ENCODE results near the gene RIN3. TPM values are rescaled to one million over a fixed set of nuclear protein-coding genes. Genes with fewer than 3 reads are reported as not detected.
A peak's percentile ranks its signal among the peaks of the same experiment; 100 is the strongest.

The RIN3 gene
- total RNA-seq, 1 donor from 2014 or later = 4.4 TPM

GRCh38 chr14:92510972-92511371 is 2.6 kb upstream of the RIN3 start:
- peak in 1 of 2 donors; percentile 23 for DNase-seq (ENCODE audit: low read depth in 2 of 2)

DNA sequence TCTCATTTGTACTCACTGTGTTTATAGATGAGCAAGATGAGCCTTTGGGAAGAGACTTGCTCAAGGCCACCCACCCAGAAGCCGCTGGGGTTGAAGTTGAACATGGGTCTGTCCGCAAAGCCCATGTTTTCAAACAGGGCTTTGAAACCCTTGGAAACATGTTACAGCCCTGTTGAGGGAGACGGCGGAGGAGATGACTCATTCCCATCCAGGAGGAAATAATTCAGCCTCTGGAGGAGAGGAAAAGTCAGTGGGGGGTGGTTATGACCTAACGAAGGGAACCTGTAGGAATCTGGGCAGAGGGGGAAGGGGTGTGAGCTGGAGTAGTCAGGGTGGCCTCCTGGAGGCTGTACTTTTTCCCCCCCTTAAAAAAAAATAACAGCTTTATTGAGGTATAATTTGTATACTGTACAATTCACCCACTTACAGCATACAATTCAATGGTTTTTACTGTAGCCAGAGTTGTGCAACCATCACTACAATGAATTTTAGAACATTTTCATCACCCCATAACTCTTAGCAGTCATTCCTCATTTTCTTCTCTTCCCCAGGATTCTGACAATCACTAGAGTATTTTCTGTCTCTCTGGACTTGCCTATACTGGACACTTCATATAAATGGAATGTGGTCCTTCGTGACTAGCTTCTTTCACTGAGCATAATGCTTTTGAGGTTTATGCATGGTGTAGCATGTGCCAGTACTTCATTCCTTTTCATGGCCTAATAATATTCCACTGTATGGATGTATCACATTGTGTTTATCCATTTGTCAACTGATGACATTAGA is 1.9 kb upstream of the RIN3 start:
- peak; percentile 42 to 96 for DNase-seq (ENCODE audit: low read depth in 2 of 2)

- no peak for DNase-seq (ENCODE audit: low read depth in 2 of 2)
These were observed 776 bp upstream of the RIN3 start for GRCh38 chr14:92512807-92513203.

DNA sequence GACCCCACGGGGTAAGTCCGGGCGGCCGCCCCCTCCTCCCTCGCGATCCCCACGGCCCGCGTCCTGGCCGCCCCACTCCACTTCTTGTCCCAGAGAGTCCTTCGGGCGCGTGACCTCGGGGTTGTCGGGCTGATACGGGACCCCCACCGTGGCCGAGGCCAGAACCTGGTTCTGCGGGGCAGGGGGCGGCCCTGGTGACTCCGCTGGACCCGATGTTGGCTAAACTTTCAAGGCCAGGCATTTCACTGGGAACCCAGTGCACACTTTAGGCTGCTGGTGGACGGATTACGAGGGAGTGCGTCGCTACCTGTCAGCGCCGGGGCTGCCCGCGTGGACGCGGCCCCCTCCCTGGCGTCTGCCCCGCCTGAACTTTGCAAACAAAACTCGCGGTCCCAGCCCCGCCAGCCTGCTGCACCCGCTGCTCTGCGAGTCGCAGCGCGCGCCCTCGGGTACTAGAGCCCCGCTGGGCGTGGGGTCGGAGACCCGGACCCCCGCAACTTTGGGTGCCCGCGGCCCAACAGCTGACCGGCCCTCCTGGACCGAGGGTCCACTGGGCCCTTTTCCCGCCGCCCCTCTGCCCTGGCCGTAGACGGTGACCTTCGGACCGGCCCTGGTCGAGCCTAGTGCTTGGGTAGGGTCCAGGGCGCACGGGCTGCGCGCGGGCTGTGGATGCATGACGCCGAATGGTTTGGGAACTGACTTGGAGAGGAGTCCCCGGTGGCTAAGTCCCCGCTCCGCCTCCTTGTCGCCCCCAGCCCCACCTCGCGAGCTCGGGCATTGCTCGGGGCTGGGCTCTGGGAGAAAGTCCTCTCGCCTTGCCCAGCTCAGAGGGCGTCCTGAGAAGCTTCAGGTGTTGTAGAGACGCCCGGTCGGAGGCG is 624 bp downstream of the RIN3 start:
- peak; percentile 49 to 57 for DNase-seq (ENCODE audit: low read depth in 2 of 2)

GRCh38 chr14:92514844-92515514 is 1.4 kb downstream of the RIN3 start:
- DNase-seq (ENCODE audit: low read depth in 2 of 2) = peak in 1 of 2 donors; percentile 18

- DNase-seq (ENCODE audit: low read depth in 2 of 2) = no peak
These were observed 2.2 kb downstream of the RIN3 start for GRCh38 chr14:92515546-92516343.

DNA sequence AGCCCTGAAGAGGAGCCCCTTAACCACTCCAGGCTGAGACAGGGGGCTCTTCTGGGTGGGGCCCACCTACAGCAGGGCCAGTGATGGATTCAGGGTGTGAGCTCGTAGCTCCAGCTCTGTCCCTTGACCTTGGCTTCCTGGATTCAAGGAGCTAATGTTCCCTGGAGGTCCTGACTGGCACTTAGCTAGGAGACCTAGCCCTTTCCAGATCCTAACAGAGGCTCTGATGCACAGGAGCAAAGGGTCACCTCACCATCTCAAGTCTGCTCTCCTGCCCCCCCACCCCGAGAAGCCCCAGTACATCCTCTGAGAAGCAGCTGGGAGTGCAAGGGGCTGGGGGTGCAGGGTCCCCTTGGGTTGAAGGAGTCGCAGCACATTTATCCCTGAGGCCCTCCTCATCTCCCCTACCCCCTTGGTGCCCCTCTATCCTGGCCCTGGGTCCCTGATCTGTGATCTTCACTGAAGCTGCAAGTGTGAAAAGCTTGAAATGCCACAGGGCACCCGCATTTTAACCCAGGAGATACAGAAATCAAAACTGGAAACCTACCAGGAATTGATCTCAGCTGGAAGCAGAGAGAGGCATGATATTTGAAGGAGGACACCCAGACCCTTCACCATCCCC is 2.9 kb downstream of the RIN3 start:
- DNase-seq (ENCODE audit: low read depth in 2 of 2) = no peak

GRCh38 chr14:92516966-92517506 is 3.5 kb downstream of the RIN3 start:
- no peak for DNase-seq (ENCODE audit: low read depth in 2 of 2)

DNA sequence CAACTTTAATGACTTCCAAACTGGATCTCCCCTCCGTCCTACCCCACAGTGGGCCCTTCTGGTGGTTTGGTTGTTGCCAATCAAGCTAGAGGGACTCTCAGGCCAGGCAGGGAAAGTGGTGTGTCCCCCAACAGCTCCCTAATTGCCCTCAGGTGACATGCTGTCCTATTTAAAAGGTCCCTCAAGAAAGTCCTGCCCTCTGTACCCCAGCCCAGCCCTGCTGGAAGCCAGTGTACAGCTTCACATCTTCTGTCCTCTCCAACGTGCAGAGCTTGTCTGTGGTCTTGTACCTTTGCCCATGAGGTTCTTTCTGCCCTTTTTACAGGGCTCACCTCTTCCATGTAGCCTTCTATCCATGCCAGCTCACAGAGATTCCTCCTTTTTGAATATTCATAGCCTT is 4.2 kb downstream of the RIN3 start:
- DNase-seq (ENCODE audit: low read depth in 2 of 2) = no peak

- no peak for DNase-seq (ENCODE audit: low read depth in 2 of 2)
These were observed 5.9 kb downstream of the RIN3 start for GRCh38 chr14:92519246-92520101.

DNA sequence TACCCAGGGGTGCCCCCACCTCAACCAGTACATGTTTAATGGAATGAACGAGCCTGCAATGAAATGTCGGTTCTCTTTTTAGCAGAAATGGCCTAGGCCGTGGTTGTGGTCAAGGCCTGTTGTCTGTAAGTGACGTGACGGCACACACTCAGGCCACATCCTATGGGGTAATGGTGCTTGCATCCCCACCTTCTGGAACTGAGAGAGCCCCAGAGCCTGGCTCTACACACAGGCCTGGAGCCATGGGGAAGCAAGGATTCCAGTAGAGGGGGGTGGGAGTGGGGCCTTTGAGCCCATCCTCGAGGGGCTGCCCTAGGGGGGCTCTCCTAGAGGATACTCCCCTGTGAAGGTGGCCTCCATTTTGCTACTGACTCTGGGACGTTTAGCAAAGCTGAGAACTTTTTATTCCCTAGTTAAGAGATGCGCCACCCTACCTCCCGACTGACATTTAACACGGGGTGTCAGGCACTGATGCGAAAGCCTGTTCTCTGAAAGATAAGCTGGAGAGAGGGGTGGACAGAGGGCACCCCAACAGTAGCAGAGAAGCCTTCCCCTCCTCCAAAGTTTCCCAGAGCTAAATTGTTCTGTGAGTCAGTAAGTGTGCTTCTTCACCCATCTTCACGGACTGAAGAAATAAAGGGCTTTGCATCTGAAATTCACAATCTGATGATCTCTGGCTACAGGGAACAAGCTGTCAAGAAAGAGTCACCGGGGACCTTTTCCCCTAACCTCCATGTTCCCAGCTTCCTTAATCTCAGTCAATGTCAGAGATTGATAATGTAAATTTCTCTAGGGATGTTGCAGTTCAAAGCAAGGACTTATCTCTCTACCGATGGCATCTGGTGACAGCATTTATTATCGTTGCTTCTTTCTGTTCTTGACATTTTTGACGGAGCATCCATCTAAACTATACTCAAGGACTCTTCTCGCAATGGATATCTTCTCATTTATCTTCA is 6.8 kb downstream of the RIN3 start:
- DNase-seq (ENCODE audit: low read depth in 2 of 2) = no peak

DNA sequence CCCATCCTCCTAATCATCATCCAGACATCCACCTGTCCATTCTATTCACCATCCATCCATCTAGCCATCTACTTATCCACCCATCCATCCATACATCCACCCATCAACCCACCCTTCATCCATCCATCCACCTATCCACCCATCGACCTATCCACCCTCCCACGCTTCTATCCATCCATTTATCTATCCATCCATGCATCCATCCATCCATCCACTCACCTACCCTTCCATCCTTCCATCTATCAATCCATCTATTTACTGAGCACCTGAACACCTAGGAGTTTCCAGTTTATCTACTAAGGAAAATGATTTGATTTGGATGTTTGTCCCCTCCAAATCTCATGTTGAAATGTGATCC is 7.5 kb downstream of the RIN3 start:
- no peak for DNase-seq (ENCODE audit: low read depth in 2 of 2)

GRCh38 chr14:92523752-92524151 is 10.2 kb downstream of the RIN3 start:
- DNase-seq (ENCODE audit: low read depth in 2 of 2) = no peak

DNA sequence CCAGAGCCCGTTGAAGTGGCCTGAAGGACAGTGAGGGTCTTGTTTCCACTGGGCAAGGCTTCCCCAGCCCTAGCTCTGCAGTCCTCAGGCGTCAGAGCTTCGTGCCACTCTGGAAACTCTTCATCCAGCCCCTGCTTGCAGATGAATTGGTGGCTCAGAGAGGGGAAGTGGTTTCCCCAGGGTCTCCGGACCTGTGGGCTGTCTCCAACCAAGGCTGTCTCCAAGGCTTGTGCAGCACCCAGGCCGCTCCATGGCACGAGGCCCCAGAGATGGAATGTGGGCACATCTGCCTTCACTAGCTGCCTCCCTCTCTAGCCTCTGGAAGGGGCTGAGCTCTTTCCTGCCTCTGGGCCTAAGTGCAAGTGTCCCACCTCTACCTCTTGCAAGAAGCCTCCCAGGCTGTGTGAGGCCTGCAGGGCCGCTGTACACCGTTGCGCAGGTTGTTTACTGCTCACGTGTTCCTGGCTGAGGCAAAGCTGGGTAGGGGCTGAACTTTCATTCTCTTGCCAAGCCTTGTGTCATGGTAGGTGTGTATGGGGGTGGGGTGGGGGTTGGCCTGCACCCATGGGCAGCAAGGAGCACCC is 11.1 kb downstream of the RIN3 start:
- no peak for DNase-seq (ENCODE audit: low read depth in 2 of 2)

DNA sequence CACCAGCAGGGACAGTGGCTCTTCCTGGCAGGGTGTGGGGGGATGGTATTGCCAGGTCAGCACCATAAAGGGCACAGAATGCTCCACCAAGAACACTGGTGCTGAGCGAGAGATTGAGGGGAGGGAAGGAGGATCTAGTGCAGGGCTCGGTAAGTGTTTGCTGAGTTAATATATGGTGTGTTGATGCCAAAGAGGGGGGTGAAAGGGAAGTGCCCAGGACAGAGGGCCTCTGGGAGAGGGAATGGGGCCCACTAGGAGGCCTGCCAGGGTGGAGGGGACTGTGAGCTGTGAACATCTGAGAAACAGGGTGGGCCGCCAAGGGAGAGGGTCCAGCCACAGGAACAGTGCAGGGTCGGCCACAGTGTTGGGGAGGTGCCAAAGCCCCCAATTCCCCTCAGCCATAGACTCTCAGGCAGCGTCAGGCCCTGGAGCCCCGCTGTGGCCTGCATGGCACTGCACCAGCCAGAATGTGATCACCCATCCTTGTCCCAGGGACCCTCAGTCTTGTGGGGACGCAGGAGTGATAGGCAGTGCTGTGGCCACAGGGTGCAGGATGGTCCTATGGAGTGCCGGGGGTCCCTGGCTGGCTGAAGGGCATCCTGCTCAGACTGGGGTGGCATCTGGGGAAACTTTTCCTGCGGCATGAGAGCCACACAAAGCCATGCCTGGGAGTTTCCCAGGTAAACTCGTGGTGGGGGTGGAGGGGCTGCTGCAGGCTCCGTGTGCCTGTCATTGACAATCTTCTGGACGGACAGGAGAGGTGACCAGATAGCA is 11.9 kb downstream of the RIN3 start:
- no peak for DNase-seq (ENCODE audit: low read depth in 2 of 2)

GRCh38 chr14:92527721-92528120 is 14.1 kb downstream of the RIN3 start:
- no peak for DNase-seq (ENCODE audit: low read depth in 2 of 2)

DNA sequence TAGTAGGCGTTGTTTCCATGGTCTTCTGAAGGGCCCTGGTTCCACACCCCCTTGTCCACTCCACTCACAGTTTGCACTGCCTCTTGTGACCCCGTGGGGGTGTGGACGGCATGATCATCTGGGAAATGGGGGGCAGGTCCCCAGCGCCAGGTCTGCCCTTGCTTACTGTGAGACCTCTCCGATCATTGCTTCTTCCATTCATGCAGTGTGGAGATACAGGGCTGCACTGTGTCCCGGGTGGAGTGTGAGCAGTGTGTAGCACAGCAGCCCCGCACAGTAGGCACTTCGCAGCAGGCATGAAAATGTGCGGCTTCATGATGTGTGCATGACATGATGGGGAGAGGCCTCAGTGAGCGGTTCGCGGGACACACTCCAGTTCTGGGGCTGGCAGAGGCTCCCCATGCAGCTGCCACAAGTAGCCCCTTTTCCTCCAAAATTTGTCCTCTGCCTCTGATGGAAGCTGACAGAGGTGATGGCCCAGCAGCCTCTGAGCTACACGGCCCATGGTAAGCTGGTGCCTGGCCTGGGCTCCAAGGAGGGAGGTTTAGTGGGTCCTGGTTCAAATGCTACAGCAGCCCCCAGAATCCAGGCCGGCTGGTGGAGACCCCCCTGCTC is 15.0 kb downstream of the RIN3 start:
- no peak for DNase-seq (ENCODE audit: low read depth in 2 of 2)
